ENCODE measurements around the gene AMER2.

DNA sequence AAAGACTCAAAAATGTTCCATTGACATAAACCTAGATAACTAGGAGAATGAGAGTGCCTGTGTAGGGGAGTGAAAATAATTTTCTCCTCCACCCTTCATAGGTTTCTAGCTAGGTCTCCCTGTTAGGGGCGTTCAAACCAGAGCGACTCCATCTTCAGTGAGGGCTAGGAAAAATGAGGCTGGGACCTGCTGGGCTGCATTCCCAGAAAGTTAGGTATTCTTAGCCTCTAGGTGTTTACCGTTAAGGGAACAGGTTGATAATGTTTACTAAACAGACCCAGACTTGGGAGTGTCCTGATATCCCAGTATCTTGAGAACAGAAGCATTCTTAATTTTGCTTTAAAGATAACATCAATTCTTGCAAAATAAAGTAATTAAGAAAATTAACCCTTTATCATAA lies 56.0 kb downstream of the AMER2 start:
- TF ChIP-seq, protein P1, sequence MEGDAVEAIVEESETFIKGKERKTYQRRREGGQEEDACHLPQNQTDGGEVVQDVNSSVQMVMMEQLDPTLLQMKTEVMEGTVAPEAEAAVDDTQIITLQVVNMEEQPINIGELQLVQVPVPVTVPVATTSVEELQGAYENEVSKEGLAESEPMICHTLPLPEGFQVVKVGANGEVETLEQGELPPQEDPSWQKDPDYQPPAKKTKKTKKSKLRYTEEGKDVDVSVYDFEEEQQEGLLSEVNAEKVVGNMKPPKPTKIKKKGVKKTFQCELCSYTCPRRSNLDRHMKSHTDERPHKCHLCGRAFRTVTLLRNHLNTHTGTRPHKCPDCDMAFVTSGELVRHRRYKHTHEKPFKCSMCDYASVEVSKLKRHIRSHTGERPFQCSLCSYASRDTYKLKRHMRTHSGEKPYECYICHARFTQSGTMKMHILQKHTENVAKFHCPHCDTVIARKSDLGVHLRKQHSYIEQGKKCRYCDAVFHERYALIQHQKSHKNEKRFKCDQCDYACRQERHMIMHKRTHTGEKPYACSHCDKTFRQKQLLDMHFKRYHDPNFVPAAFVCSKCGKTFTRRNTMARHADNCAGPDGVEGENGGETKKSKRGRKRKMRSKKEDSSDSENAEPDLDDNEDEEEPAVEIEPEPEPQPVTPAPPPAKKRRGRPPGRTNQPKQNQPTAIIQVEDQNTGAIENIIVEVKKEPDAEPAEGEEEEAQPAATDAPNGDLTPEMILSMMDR (IDR thresholded peaks at IDR 0.05), result no peak
- no peak for TF ChIP-seq POLR2A (IDR thresholded peaks at IDR 0.05)

All from testis (tissue), 2 donors.